ENCODE measurements around the gene PNMA6E. TPM values are rescaled to one million over a fixed set of nuclear protein-coding genes. Genes with fewer than 3 reads are reported as not detected.
"Not testable (repeated sequence)": the region's sequence is repeated elsewhere in the genome, so short reads cannot be mapped to it uniquely, and the experiment has no call there.

The PNMA6E gene
- total RNA-seq, 1 experiment from 2014 or later, result not detected

DNA sequence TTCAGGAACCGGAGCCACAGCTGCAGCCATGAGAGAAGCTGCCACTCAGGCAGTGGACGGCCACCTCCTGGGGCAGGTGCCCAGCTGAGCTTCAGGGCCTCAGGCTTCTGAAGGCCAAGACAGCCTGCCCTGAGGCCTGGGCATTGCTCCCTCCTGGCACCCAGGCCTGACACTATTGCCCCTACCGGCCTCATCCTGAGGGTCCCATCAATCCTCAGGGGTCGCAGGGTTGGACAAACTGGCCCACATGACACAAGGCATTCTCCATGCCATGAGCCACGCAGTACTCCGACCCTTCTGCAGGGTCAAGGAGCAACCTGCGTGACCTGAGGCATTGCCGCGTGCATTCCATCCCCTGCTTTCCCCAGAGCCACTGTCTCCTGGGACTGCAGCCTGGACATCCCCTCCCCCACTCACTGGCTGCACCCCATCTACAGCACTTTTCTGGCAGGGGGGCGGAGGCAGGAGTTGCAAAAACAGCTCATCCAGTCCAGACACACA is 7.1 kb upstream of the PNMA6E start:
- DNase-seq (ENCODE audit: low read depth), result no peak

- DNase-seq (ENCODE audit: low read depth), result no peak
Measured at GRCh38 chrX:153407736-153408135, 6.6 kb upstream of the PNMA6E start.

GRCh38 chrX:153406903-153407302 is 5.8 kb upstream of the PNMA6E start:
- DNase-seq (ENCODE audit: low read depth), result no peak

GRCh38 chrX:153406011-153406410 is 4.9 kb upstream of the PNMA6E start:
- DNase-seq (ENCODE audit: low read depth), result no peak

GRCh38 chrX:153405426-153405825 is 4.3 kb upstream of the PNMA6E start:
- no peak for DNase-seq (ENCODE audit: low read depth)

- DNase-seq (ENCODE audit: low read depth), result not testable (repeated sequence)
Measured at GRCh38 chrX:153404333-153404732, 3.2 kb upstream of the PNMA6E start.

DNA sequence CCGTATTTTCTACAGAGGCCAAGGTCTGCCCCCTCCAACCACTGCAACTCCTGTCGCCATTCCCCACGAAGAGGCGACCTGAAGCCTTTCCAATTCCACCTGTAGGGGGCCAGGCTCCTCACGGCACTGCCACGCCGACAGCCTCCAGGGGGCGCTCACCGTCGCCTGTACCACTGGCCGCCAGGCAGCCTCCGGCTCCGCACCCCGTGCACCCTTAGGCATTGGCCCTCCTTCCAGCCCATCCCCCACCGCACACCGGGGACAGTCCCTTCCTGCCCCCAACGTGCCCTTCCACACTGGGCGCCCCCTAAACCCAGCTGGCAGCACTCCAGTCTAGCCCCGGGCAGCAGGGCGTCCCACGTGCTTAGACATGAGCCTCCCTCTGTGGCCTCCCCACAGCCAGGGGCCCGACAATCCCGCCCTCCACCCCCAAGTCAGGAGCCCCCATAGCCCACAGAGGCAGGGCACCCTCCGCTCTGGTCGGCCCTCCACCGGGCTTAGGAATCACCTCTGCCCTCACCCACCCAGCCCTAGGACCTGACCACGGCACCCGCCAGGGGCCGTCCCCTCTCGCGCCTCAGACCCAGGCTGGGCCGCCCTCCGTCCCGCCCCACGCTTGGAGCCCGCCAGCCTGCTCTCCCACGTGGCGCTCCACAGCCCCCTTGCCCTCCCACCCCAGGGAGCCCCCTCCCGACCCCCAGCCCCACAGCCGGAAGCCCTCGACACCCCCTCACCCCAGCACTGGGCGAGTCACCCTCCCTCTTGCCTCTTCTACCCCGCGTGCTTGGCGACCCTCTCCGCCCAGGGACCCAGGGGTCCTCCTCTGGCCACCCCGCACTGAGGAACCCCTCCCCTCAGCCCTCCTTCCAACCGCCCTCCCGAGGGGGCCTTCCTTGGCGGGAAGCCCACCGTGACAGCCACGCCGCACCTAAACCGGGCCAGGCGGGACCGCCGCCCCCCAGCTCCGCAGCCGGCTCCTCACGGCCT is 711 bp downstream of the PNMA6E start:
- no peak for DNase-seq (ENCODE audit: low read depth)

- DNase-seq (ENCODE audit: low read depth), result no peak
Measured at GRCh38 chrX:153398275-153398960, 2.7 kb downstream of the PNMA6E start.

- DNase-seq (ENCODE audit: low read depth), result no peak
Measured at GRCh38 chrX:153397256-153397960, 3.7 kb downstream of the PNMA6E start.

- no peak for DNase-seq (ENCODE audit: low read depth)
Measured at GRCh38 chrX:153396320-153397195, 4.6 kb downstream of the PNMA6E start.

- DNase-seq (ENCODE audit: low read depth), result no peak
Measured at GRCh38 chrX:153395613-153396319, 5.4 kb downstream of the PNMA6E start.

- no peak for DNase-seq (ENCODE audit: low read depth)
Measured at GRCh38 chrX:153394612-153395011, 6.5 kb downstream of the PNMA6E start.

GRCh38 chrX:153392642-153393321 is 8.4 kb downstream of the PNMA6E start:
- DNase-seq (ENCODE audit: low read depth), result no peak

- not testable (repeated sequence) for DNase-seq (ENCODE audit: low read depth)
Measured at GRCh38 chrX:153389460-153389768, 11.7 kb downstream of the PNMA6E start.

DNA sequence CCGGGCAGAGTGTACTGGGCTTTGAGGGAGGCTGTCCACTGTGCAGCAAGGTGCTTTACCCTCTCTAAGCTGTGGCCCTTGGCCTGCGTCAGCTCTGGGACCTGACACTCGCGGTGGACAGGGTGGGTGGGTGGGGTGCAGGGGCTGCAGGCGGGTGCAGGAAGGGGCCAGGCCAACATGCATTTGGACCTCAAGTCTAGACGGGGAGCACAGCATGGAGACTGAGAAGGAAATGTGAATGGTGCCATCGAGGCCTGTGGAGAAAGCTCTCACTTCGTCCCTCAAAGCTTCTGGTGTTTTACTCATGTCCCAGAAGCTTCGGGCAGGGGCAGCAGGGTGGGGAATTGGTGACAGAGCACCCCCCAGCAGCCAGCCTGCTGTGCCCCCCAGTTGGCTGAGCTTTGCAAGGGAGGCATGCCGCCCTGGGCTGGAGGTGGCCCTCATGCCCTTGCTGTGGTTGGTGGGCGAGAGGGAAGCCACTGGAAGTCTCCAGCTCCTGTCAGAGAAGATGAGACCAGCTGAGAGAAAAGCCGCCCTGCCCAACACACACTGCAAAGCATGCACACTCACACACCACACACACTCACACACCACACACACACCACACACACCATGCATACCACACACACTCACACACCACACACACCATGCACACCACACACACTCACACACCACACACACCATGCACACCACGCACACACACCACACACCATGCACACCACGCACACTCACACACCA is 12.3 kb downstream of the PNMA6E start:
- DNase-seq (ENCODE audit: low read depth), result no peak

- no peak for DNase-seq (ENCODE audit: low read depth)
Measured at GRCh38 chrX:153387987-153388721, 13.0 kb downstream of the PNMA6E start.

DNA sequence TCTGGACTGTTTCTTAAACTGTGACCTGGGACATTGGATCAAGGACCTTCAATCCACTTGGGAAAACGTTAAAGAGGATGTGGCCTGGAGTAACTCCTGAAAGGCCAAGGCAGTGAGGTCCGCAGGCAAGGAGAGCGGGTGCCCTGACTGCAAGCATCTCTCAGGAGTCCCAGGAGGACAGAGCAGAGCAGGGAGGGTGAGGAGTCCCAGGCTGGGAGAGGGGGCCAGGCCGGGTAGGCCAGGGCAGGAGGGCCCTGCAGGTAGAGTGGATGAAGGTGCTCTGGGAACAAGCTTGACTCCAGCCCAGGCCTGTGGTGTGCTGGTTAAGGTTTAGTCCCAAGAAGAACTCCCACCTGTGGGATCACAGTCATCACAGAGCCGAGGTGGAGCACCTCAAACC is 13.8 kb downstream of the PNMA6E start:
- DNase-seq (ENCODE audit: low read depth), result no peak

DNA sequence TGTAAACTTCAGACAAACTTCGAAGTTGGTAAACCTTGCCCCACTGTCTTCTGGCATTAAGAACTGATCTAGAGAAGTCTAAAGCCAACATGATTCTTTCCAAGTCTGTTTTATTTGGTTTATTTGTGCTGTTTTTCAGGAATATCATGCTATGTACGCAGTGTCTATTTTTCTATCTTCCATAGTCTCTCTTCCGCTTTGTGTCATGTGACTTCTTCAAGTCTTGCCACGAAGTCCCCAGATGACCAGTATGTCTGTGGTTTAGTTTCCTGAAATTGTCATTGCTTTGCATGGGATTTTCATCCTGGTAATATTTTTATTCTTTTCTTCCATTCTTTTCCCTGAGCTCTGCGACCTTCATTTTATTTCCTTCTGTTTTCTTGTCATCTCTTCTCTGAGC is 15.1 kb downstream of the PNMA6E start:
- DNase-seq (ENCODE audit: low read depth), result no peak

DNA sequence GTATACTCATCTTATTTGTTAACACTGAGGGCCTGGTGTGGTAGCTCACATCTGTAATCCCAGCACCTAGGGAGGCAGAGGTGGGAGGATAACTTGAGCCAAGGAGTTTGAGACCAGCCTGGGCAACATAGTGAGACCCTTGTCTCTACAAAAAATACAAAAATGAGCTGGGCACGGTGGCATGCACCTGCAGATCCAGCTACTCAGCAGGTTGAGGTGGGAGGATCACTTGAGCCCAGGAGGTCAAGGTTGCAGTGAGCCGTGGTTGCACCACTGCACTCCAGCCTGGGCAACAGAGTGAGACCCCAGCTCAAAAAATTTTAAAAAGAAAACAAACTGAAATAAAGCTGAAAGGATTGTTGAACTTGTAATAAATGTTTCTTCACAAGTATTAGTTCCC is 16.2 kb downstream of the PNMA6E start:
- not testable (repeated sequence) for DNase-seq (ENCODE audit: low read depth)

Measured in RPMI7951 (cell line).